ENCODE measurements around the gene FAM227A.

DNA sequence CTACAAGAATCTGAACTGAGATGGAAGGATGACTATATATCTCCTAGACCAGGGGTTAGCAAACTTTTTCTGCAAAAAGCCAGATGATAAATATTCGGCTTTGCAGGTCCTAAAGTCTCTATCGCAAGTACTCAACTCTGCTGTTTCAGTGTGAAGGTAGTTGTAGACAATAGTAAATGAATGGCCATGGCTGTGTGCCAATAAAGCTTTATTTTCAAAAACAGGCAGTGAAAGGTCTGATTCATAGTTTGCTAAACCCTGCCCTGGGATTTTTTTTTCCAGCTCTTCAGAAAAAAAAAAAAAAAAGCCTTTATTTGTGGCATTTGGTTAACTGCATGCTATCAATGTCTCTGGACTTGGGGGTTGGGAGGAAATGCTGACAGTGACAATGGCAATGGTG is 37.5 kb downstream of the FAM227A start:
- TF ChIP-seq ZBTB7A (CRISPR knock-in tag; IDR thresholded peaks at IDR 0.05) (no peak), CTCF (CRISPR knock-in tag; IDR thresholded peaks at IDR 0.05) (no peak)

Data from HepG2 (cell line).